Stimulated activated CD4-positive, alpha-beta T cell treated with anti-CD3 and anti-CD28 coated beads, Interleukin-2, amount 100 ng/mL, for 24 hours (primary cell): ENCODE data around the gene TCTN3.

Experiments
- DNase-seq, 2 donors: peaks; one replicate each; pipeline ENCODE4 v3.0.0-alpha.2; 2020

Gene TCTN3

DNA sequence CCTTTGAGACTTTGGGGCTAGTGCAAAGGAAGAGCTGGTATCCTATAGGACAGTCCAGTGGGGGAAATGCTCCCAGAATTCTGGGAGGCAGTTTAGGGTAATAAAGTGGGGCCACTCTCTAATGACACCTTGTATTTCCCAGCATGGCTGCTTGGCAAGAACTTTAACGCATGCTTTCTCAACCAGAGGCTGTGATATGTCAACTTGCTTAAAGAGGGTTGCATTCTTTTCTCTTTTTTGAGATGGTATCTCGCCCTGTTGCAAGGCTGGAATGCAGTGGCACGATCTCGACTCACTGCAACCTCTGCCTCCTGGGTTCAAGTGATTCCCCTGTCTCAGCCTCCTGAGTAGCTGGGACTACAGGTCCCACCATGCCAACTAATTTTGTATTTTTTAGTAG lies 75.6 kb downstream of the TCTN3 start:
- DNase-seq = no peak

DNA sequence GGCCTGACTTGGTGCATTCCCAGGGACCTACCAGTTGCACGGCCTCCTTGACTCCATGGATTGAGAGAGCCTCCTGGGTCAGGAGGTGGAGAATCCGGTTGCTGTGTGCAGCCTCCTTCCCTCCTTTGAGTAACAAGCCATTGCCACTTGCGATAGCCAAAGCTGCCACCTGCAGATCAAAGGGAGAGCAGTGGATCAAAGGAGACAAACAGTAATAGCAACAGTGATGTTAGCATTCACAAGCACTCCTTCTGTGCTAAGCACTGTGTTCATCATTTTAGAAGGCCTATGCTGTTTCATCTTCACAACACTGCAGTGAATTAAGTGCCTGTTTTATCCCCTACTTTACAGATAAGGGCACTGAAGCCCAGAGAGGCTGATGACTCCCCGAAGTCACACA lies 77.3 kb downstream of the TCTN3 start:
- DNase-seq = no peak
